Stimulated activated CD8-positive, alpha-beta memory T cell treated with anti-CD3 and anti-CD28 coated beads, Interleukin-4, amount 100 ng/mL, for 4 hours (primary cell): ENCODE measurements around the gene CAMK2G.

Source experiments
- DNase-seq, 2 donors: peaks; one replicate each; pipeline ENCODE4 v3.0.0-alpha.2; 2020; ENCODE audit warnings: low read depth in 2 of 2, low spot score in 1 of 2

Gene CAMK2G

DNA sequence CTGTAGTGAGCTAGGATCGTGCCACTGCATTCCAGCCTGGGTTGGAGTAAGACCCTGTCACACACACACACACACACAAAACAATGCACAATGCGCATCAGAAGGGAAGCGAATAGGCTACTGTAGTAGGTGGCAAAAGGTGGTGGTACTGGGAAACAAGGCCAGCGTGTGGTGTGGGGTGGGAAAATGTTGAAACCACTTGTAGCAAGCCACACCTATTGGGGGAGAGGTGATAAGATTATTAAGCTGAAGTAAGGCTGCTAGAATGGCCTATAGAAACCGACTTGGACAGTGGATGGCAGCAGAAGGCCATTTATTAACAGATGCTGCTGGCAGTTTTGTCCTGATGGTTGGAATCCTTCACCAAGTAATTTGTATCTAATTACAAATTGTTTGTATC, 99.7 kb downstream of the CAMK2G start:
- DNase-seq = no peak

DNA sequence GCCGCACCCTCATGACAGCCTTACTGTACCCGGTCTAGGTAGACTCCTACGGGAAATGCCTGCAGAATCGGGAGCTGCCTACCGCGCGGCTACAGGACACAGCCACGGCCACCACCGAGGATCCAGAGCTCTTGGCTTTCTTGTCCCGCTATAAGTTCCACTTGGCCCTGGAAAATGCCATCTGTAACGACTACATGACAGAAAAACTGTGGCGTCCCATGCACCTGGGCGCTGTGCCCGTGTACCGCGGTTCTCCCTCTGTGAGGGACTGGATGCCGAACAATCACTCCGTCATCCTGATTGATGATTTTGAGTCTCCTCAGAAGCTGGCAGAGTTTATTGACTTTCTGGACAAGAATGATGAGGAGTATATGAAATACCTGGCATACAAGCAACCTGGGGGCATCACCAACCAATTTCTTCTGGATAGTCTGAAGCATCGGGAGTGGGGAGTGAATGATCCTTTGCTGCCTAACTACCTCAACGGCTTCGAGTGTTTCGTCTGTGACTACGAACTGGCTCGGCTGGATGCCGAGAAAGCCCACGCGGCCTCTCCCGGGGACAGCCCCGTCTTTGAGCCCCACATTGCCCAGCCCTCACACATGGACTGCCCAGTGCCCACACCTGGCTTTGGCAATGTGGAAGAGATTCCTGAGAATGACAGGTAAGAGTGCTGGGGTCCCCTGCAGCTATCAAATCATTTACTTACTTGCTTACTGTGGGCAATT, 101.0 kb downstream of the CAMK2G start:
- no peak for DNase-seq

DNA sequence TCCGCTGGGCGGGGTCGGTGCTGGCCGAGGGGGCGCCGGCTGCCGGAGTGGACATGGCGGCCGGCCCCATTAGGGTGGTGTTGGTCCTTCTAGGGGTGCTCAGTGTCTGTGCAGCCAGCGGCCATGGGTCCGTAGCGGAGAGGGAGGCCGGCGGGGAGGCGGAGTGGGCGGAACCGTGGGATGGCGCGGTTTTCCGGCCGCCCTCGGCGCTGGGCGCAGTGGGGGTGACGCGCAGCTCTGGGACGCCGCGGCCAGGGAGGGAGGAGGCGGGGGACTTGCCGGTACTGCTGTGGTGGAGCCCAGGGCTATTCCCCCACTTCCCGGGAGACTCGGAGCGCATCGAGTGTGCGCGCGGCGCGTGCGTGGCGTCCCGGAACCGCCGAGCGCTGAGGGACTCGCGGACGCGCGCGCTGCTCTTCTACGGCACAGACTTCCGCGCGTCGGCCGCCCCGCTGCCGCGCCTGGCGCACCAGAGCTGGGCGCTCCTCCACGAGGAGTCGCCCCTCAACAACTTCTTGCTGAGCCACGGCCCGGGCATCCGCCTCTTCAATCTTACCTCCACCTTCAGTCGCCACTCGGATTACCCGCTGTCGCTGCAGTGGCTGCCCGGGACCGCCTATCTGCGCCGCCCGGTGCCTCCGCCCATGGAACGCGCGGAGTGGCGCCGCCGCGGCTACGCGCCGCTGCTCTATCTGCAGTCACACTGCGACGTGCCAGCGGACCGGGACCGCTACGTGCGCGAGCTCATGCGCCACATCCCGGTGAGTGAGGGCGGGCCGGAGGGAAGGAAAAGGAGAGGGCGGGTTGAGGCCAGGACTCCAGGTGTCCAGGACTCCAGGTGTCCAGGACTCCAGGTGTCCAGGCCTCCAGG, 101.8 kb downstream of the CAMK2G start:
- DNase-seq = peak; percentile 46 to 71

DNA sequence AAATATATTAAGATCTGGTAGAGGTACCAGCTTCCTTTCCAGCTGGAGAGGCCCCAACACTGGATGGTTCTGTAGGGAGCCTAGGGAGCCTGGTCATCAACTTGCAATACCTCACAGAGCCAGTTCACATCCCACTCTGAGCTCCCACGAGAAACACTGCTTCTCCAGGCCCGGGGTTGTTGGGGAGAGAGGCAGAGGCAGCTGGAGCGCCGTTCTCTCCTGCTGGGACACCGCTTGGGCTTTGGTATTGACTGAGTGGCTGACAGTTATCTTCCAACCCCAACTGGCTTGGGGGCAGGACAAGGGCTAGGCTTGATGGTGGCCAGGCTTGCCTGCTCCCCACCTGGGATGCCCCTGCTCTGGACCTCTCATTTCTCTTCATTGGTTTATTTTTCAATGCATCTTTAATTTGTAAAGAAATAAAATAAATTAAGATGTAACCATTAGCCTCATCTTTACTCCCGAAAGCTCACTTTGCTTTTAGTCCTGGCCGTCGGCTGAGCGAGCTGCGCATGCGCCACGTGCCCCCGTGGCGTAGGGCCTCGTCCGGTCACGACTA, 102.6 kb downstream of the CAMK2G start:
- peak; percentile 54 to 61 for DNase-seq

DNA sequence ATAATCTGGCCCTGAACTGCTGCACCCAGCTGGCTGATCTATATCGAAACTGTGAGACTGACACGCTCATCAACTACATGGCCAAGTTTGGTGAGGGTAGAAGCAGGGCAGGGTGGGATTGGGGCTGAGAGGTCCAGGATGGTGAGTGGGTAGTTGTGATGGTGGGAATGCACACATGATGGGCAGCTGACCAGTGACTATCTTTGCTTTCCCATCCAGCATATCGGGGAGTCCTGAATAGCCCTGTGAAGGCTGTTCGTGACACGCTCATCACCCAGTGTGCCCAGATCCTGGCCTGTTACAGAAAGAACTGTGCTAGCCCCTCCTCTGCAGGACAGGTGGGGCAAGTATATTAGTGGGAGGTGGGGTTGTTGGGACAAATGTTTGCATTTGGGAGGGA, 105.0 kb downstream of the CAMK2G start:
- DNase-seq = no peak

DNA sequence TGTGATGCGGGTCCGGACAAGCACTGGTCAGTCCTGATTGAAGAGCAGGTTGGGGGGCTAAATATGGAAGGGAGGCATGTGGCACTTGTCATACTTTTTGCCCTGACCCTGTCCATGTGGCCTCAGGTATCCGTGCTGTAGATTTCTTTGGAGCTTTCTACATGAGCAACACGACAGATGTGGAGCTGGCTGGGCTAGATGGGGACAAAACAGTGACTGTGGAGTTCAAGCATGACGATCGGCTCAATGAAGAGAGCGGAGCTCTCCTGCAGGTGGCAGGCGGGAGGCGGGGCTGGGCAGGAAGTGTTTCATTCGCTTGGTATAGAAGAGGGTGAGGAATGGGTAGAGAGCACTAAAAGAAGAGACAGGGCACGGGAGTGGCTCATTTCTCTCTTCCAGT, 105.5 kb downstream of the CAMK2G start:
- peak in 1 of 2 donors; percentile 28 for DNase-seq

DNA sequence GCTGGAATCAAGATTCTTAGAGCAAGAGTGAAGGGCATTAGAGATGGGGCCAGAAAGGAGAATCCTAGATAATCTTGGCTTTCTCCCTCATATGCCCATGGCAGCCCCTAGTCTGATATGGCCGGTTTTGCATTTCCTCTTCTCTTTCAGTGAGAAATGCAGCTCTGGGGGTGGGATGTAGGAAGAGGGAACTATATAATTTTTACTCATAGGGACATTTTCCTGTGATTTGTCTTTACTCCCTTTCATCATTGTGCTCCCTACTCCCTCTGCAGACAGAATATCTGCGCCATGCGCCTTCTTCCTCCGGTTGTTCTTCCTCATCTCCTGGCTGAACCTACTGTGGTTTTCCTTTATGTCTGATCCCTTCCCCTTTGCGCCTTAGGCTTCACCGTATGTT, 109.3 kb downstream of the CAMK2G start:
- DNase-seq = no peak

DNA sequence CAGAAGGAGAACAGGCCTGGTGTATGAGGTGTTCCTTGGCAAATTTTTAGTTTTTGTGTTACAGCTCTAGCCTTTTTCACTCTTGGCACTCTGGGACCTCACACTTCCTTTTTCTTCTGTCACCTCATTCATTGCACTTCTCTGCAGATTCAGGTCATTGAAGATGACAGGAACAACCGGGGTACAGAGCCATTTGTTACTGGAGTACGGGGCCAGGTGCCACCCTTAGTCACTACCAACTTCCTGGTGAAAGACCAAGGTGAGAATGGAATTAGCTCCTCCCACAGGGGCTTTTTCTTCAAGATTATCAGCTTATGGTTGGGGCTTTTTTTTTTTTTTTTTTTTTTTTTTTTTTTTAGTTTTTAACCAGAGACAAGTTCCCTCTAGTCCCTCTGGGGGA, 111.0 kb downstream of the CAMK2G start:
- no peak for DNase-seq

DNA sequence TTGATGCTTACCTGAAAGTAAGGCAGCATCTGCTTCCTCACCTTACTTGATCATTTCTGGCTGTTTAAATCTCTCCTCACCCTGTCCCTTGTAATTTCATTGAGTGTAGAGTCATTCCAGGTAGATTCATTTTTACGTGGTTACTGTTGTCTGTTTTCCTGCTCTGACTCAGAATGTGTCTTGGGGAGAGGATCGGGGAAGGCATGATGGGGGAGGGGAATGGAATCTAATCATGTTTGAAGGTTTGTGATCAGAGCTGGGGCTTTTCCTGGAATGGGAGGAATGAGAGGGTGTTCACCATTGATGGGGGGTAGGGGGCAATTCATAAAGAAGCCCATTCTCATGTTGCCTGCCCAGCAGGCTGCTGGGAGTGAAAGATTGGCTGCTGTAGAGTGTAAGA, 111.4 kb downstream of the CAMK2G start:
- no peak for DNase-seq
